HG03575 (cell line): ENCODE results near the gene NOTCH1.

Experiments
- ATAC-seq: cut with Tn5 transposase; IDR thresholded peaks from one replicate; pipeline ENCODE4 v1.9.1; 2021; ENCODE audit not compliant: unreplicated experiment, insufficient number of reproducible peaks, low FRiP score; ENCODE audit errors: extremely low read depth

NOTCH1 gene

GRCh38 chr9:136459425-136459824 is 86.4 kb downstream of the NOTCH1 start:
- ATAC-seq = no peak

GRCh38 chr9:136457326-136457725 is 88.5 kb downstream of the NOTCH1 start:
- ATAC-seq = no peak

GRCh38 chr9:136456258-136456657 is 89.6 kb downstream of the NOTCH1 start:
- no peak for ATAC-seq

DNA sequence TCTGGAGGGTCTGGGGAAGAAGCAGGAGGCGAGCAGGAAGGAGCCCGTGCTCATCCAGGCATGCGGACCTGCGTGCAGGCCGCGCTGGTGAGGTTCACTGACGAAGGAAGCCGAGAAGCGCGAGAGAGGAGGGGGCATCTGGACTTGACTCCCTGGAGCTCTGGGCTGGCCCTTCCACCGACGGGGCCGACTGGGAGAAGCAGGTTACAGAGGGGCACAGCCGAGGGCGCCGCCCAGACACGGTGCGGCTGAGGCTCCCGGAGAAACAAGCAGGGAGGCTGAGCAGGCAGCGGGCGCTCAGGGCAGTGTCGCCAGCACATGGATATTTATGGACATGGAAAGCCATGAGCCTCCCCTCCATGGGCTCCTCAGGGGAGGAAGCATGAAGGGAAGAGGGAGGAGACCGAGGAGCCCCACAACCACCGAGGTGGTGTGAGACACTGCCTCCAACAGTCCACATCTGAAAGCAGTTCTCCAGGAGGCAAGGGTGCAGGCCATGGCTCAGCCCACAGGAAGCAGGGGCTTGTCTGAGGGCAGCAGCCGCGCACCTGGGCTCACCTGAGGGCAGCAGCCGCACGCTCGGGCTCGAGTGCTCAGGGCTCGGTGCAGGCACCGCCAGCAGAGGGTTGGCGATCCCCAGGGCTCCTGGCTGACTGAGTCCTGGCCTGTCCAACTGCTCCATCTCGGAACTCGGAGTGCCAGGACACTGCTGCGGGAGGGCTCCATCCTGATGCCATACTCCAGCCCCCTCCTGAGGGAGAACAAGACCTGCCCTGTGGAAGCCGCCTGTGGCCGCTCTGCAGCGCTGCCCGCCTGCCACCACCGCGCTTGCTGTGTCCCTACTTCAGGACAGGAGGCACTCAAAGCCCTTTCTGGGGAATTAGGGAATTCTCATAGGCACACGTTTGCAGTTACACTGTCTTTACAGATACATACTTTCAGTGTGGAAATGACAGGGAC is 90.5 kb downstream of the NOTCH1 start:
- no peak for ATAC-seq

- ATAC-seq = no peak
Observed at GRCh38 chr9:136454026-136454796, 91.6 kb downstream of the NOTCH1 start.

GRCh38 chr9:136453326-136453725 is 92.5 kb downstream of the NOTCH1 start:
- ATAC-seq = no peak

DNA sequence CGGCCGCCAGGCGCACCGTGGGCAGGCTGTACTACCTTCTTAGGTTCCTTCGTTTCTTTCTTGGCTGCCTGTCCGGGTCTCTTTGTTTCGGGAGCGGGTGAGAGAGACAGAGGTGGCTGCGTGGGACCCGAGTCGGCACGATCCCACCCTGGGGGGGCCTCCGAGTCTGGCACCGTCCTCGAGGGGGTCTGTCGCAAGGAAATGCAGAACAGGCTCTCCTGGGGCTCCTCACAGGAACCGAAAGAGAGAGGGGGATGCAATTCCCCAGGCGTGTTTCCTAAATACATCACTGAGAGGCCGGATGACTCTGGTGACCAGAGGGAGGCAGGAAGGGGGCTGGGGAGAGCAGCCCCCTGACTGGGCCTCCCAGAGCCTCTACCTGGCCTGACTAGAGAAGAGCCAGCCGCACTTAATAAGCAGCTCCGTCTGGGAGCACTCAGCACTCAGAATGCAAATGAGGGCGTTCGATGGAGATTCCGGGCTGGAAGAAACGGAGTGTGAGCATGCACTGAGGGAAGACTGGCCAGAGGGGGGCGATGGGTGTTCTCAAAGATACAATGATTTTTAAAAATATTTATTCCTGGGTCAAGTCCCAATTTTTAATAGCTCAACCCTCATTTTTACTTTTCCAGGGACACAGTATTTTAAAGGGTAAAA is 94.5 kb downstream of the NOTCH1 start:
- no peak for ATAC-seq

DNA sequence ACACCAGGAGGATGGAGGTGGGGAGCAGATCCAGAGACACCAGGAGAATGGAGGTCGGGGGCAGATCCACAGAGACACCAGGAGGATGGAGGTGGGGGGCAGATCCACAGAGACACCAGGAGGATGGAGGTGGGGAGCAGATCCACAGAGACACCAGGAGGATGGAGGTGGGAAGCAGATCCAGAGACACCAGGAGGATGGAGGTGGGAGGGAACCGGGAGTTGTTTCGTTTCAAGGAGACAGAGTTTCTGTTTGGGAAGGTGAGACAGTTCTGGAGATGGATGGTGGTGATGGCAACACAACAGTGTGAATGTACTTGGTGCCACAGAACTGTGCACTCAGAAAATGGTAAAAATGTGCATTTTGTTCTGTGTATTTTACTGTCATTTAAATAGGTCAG is 97.2 kb downstream of the NOTCH1 start:
- no peak for ATAC-seq

GRCh38 chr9:136447173-136447778 is 98.6 kb downstream of the NOTCH1 start:
- ATAC-seq = no peak

- ATAC-seq = no peak
Observed at GRCh38 chr9:136445799-136446198, 100.0 kb downstream of the NOTCH1 start.
